Measurements from ENCODE around the gene MTR.

MTR gene

DNA sequence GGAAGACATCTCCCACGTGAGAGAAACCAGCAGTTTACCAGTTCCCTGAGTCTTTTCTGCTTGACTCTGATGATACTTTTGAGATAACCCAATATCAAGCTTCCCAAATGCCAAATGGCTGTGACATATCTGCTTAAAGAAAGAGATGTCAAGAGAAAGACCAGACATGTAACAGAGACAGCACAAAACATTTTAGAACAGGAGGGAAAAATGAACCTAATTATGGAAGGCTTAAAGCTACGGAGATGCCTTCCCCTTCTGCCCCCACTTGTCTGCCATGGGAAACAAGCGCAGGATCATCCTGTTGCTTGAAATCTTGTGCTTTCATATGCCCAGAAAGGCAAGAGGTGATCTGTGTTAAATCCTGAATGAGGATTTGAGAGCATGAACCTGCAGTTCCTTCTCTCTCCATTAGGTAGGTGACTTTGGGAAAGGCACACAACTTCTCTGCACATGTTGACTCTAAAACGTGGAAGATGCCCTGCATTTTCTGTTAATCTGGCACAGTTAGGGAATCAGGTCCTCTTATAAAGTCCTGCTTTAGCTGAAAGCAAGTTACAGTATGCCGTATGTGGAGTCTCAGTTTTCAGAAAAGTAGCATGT lies 46.7 kb upstream of the MTR start:
- Histone ChIP-seq H3K4me2 (ENCODE audit: low read length) (no peak overlapping the region), H3K9me2 (ENCODE audit: low read depth, low read length) (no peaks in the 10 kb centered on the region), H3K79me2 (ENCODE audit: insufficient read depth, low read length) (no peaks in the 10 kb centered on the region), H3K36me3 (ENCODE audit: insufficient read depth, low read length) (no peaks in the 10 kb centered on the region), H3K4me3 (ENCODE audit: low read depth, low read length, poor library complexity, severe bottlenecking) (no peak overlapping the region), H3K9ac (ENCODE audit: low read length) (no peak overlapping the region), H4K20me1 (ENCODE audit: insufficient read depth, low read length) (no peaks in the 10 kb centered on the region), H3F3A (ENCODE audit: insufficient read depth, low read length) (no peaks in the 10 kb centered on the region), H2AFZ (ENCODE audit: low read length) (no peak overlapping the region), H3K9me3 (ENCODE audit: low read length) (no peaks in the 10 kb centered on the region), H3K27me3 (ENCODE audit: insufficient read depth, low read length) (no peaks in the 10 kb centered on the region), H3K27ac (ENCODE audit: low read depth, low read length, poor library complexity, severe bottlenecking) (no peak overlapping the region), H3K4me1 (ENCODE audit: insufficient read depth, low read length, severe bottlenecking) (no peaks in the 10 kb centered on the region)
- no peak; the same call in 1 of the 2 replicates for TF ChIP-seq CTCF (IDR thresholded peaks at IDR 0.05; ENCODE audit: low read length)
- no peak for TF ChIP-seq EZH2 (IDR thresholded peaks at IDR 0.05; ENCODE audit: borderline replicate concordance, low read length)

- Histone ChIP-seq H3K27me3 (ENCODE audit: insufficient read depth, low read length) (no peaks in the 10 kb centered on the region), H3F3A (ENCODE audit: insufficient read depth, low read length) (no peaks in the 10 kb centered on the region), H3K36me3 (ENCODE audit: insufficient read depth, low read length) (no peaks in the 10 kb centered on the region), H3K9ac (ENCODE audit: low read length) (no peak overlapping the region), H3K9me3 (ENCODE audit: low read length) (no peaks in the 10 kb centered on the region), H3K4me1 (ENCODE audit: insufficient read depth, low read length, severe bottlenecking) (no peaks in the 10 kb centered on the region), H3K27ac (ENCODE audit: low read depth, low read length, poor library complexity, severe bottlenecking) (no peak overlapping the region), H3K79me2 (ENCODE audit: insufficient read depth, low read length) (no peaks in the 10 kb centered on the region), H4K20me1 (ENCODE audit: insufficient read depth, low read length) (no peaks in the 10 kb centered on the region), H3K4me3 (ENCODE audit: low read depth, low read length, poor library complexity, severe bottlenecking) (no peak overlapping the region), H3K9me2 (ENCODE audit: low read depth, low read length) (no peaks in the 10 kb centered on the region), H2AFZ (ENCODE audit: low read length) (no peak overlapping the region), H3K4me2 (ENCODE audit: low read length) (no peak overlapping the region)
- TF ChIP-seq EZH2 (IDR thresholded peaks at IDR 0.05; ENCODE audit: borderline replicate concordance, low read length) (no peak), CTCF (IDR thresholded peaks at IDR 0.05; ENCODE audit: low read length) (no peak)
Measured at GRCh38 chr1:236750928-236751327, 44.2 kb upstream of the MTR start.

- no peak overlapping the region for H3K27ac ChIP-seq (ENCODE audit: low read depth, low read length, poor library complexity, severe bottlenecking)
- no peak overlapping the region for H3K4me2 ChIP-seq (ENCODE audit: low read length)
- H3F3A ChIP-seq (ENCODE audit: insufficient read depth, low read length) = no peaks in the 10 kb centered on the region
- H2AFZ ChIP-seq (ENCODE audit: low read length) = no peak overlapping the region
- TF ChIP-seq EZH2 (IDR thresholded peaks at IDR 0.05; ENCODE audit: borderline replicate concordance, low read length) = no peak
- no peak for TF ChIP-seq CTCF (IDR thresholded peaks at IDR 0.05; ENCODE audit: low read length)
- H3K4me1 ChIP-seq (ENCODE audit: insufficient read depth, low read length, severe bottlenecking) = no peaks in the 10 kb centered on the region
- no peaks in the 10 kb centered on the region for H3K27me3 ChIP-seq (ENCODE audit: insufficient read depth, low read length)
- H3K79me2 ChIP-seq (ENCODE audit: insufficient read depth, low read length) = no peaks in the 10 kb centered on the region
- H3K36me3 ChIP-seq (ENCODE audit: insufficient read depth, low read length) = no peaks in the 10 kb centered on the region
- H4K20me1 ChIP-seq (ENCODE audit: insufficient read depth, low read length) = no peaks in the 10 kb centered on the region
- no peaks in the 10 kb centered on the region for H3K9me2 ChIP-seq (ENCODE audit: low read depth, low read length)
- no peaks in the 10 kb centered on the region for H3K9me3 ChIP-seq (ENCODE audit: low read length)
- H3K9ac ChIP-seq (ENCODE audit: low read length) = no peak overlapping the region
- no peak overlapping the region for H3K4me3 ChIP-seq (ENCODE audit: low read depth, low read length, poor library complexity, severe bottlenecking)
Measured at GRCh38 chr1:236751385-236751784, 43.7 kb upstream of the MTR start.
